Measurements from ENCODE around the gene TCF4. TPM values are rescaled to one million over a fixed set of nuclear protein-coding genes. Genes with fewer than 3 reads are reported as not detected.

TCF4 gene
- total RNA-seq, 1 donor from 2014 or later = 199 TPM

- Mint-ChIP-seq H3K4me1 (ENCODE audit: low read depth, unreplicated experiment) (peaks cover 56% of the 10 kb centered on the region), H3K4me3 (ENCODE audit: unreplicated experiment) (no peak overlapping the region), H3K27ac (ENCODE audit: unreplicated experiment) (no peak overlapping the region), H3K27me3 (ENCODE audit: unreplicated experiment) (peaks cover 3% of the 10 kb centered on the region), H3K36me3 (ENCODE audit: unreplicated experiment) (no peaks in the 10 kb centered on the region), H3K9me3 (ENCODE audit: unreplicated experiment) (peaks cover 3% of the 10 kb centered on the region)
- TF ChIP-seq CTCF (IDR thresholded peaks at IDR 0.05; ENCODE audit: partially characterized antibody, unreplicated experiment) = no peak
- no peak for DNase-seq
Measured at GRCh38 chr18:55404136-55404830, 183.7 kb downstream of the TCF4 start.

- no peak for DNase-seq
- H3K4me1 Mint-ChIP-seq (ENCODE audit: low read depth, unreplicated experiment) = peaks cover 56% of the 10 kb centered on the region
- peak overlapping the region; percentile 10 for H3K4me3 Mint-ChIP-seq (ENCODE audit: unreplicated experiment)
- H3K9me3 Mint-ChIP-seq (ENCODE audit: unreplicated experiment) = peaks cover 3% of the 10 kb centered on the region
- peaks cover 3% of the 10 kb centered on the region for H3K27me3 Mint-ChIP-seq (ENCODE audit: unreplicated experiment)
- no peak for TF ChIP-seq CTCF (IDR thresholded peaks at IDR 0.05; ENCODE audit: partially characterized antibody, unreplicated experiment)
- no peaks in the 10 kb centered on the region for H3K36me3 Mint-ChIP-seq (ENCODE audit: unreplicated experiment)
- H3K27ac Mint-ChIP-seq (ENCODE audit: unreplicated experiment) = no peak overlapping the region
Measured at GRCh38 chr18:55403421-55403949, 184.5 kb downstream of the TCF4 start.

GRCh38 chr18:55402731-55403405, 185.1 kb downstream of the TCF4 start:
- Mint-ChIP-seq H3K9me3 (ENCODE audit: unreplicated experiment) (peaks cover 3% of the 10 kb centered on the region), H3K4me3 (ENCODE audit: unreplicated experiment) (no peak overlapping the region), H3K27ac (ENCODE audit: unreplicated experiment) (no peak overlapping the region), H3K4me1 (ENCODE audit: low read depth, unreplicated experiment) (peaks cover 54% of the 10 kb centered on the region), H3K36me3 (ENCODE audit: unreplicated experiment) (no peaks in the 10 kb centered on the region), H3K27me3 (ENCODE audit: unreplicated experiment) (peaks cover 1% of the 10 kb centered on the region)
- no peak for TF ChIP-seq CTCF (IDR thresholded peaks at IDR 0.05; ENCODE audit: partially characterized antibody, unreplicated experiment)
- no peak for DNase-seq

- no peak overlapping the region for H3K27ac Mint-ChIP-seq (ENCODE audit: unreplicated experiment)
- peaks cover 3% of the 10 kb centered on the region for H3K9me3 Mint-ChIP-seq (ENCODE audit: unreplicated experiment)
- H3K4me1 Mint-ChIP-seq (ENCODE audit: low read depth, unreplicated experiment) = peaks cover 45% of the 10 kb centered on the region
- H3K27me3 Mint-ChIP-seq (ENCODE audit: unreplicated experiment) = peaks cover 1% of the 10 kb centered on the region
- no peak overlapping the region for H3K4me3 Mint-ChIP-seq (ENCODE audit: unreplicated experiment)
- TF ChIP-seq CTCF (IDR thresholded peaks at IDR 0.05; ENCODE audit: partially characterized antibody, unreplicated experiment) = no peak
- H3K36me3 Mint-ChIP-seq (ENCODE audit: unreplicated experiment) = no peaks in the 10 kb centered on the region
- DNase-seq = no peak
Measured at GRCh38 chr18:55401638-55402191, 186.3 kb downstream of the TCF4 start.
